Esophagus squamous epithelium (tissue), 5 donors: Measurements from ENCODE around the gene B3GNT3. TPM values are rescaled to one million over a fixed set of nuclear protein-coding genes. Genes with fewer than 3 reads are reported as not detected.
A peak's percentile ranks its signal among the peaks of the same experiment; 100 is the strongest.

Source experiments
- DNase-seq: peaks from one replicate; lab custom pipeline; 2025; lab: John Stamatoyannopoulos, UW
- H3K27ac ChIP-seq, 4 donors: fragments of 200-600 bp; sonication (generic); one replicate each; pipeline ENCODE4 v1.5.1; 2016 to 2019; ENCODE audit warnings: mild to moderate bottlenecking in 1 of 4
- H3K27me3 ChIP-seq, 4 donors: fragments of 200-600 bp; sonication (generic); 1 replicate in 3 of 4; 2 replicates in 1 of 4; pipeline versions ENCODE4 v1.5.1 to v1.6.0; 2017 to 2021; ENCODE audit warnings: antibody characterized with exemption in 1 of 4
- H3K36me3 ChIP-seq, 3 donors: fragments of 200-600 bp; sonication (generic); one replicate each; pipeline ENCODE4 v1.5.1; 2016 to 2019
- H3K4me1 ChIP-seq, 3 donors: fragments of 200-600 bp; sonication (generic); one replicate each; pipeline ENCODE4 v1.5.1; 2017 to 2019
- H3K4me3 ChIP-seq, 4 donors: fragments of 200-600 bp; sonication (generic); 1 replicate in 3 of 4; 2 replicates in 1 of 4; pipeline ENCODE4 v1.5.1; 2016 to 2019; ENCODE audit warnings: mild to moderate bottlenecking in 2 of 4, moderate library complexity in 1 of 4
- H3K9me3 ChIP-seq, 3 donors: fragments of 200-600 bp; sonication (generic); one replicate each; pipeline ENCODE4 v1.5.1; 2016 to 2019
- CTCF ChIP-seq, 6 experiments: fragments of 450-650 bp in 4 of 6; fragments of 200-600 bp in 2 of 6; sonication (generic) in 2 of 6; IDR thresholded peaks; one replicate each; pipeline ENCODE4 v1.5.1; 2016 to 2019; ENCODE audit warnings: antibody characterized with exemption in 6 of 6, mild to moderate bottlenecking in 4 of 6, moderate library complexity in 4 of 6
- POLR2A ChIP-seq, 4 donors: fragments of 450-650 bp; IDR thresholded peaks; one replicate each; pipeline ENCODE4 v1.6.1; 2017; ENCODE audit warnings: antibody characterized with exemption in 4 of 4, mild to moderate bottlenecking in 4 of 4, moderate library complexity in 3 of 4
- WGBS, 2 donors: methylation state at CpG; one replicate each; pipeline ENCODE4 v1.1.5; 2018; 5-methylcytosine and 5-hydroxymethylcytosine counted together
- intact Hi-C: fragments of 100-400 bp; cut with DNase I; formaldehyde crosslinking; loops from one replicate; pipeline ENCODE4 v1.15.0; 2022
- total RNA-seq, 4 donors: library from RNA; depleted of rRNA; stranded (reverse); fragments of >200 nt; gene quantifications; one replicate each; pipeline ENCODE4 v1.1.0, GENCODE V29; 2016
- donor health status: DM: yes; HTN: yes; CAD: no.

Gene B3GNT3
- total RNA-seq, 4 donors from 2014 or later = 11.6 to 23.5 (median 21.2) TPM

DNA sequence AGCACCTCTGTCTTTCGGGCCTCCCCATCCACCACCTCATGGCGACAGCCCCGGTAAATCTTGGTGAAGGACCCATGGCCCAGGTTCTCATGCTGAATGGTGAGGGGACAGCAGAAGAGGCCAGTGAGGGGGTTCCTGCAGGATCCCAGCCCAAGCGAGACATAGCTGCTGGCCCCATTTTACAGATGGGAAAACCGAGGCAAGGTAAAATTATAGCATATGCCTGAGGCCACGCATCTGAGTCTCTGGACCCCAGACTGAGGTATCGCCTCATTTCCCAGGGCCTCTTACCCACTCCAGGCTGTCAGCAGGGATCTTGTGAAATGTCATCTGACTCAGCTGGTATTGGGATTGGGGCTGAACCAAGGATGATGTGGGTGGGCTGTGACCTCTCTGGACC is 43.0 kb downstream of the B3GNT3 start:
- Histone ChIP-seq H3K9me3 (no peaks in the 10 kb centered on the region), H3K27me3 (peaks cover 0 to 35% (median 0%) of the 10 kb centered on the region in 4 donors), H3K4me3 (no peak overlapping the region), H3K36me3 (peaks cover 0 to 32% (median 0%) of the 10 kb centered on the region in 3 donors), H3K4me1 (peaks cover 10 to 18% (median 10%) of the 10 kb centered on the region in 3 donors), H3K27ac (no peak overlapping the region)
- WGBS, 2 donors = 92 to 95% methylated on average over 6 to 7 of the region's 7 CpGs
- no peak for TF ChIP-seq CTCF (IDR thresholded peaks at IDR 0.05)
- TF ChIP-seq POLR2A (IDR thresholded peaks at IDR 0.05) = no peak
- no peak for DNase-seq
- intact Hi-C loops = no loop called here

DNA sequence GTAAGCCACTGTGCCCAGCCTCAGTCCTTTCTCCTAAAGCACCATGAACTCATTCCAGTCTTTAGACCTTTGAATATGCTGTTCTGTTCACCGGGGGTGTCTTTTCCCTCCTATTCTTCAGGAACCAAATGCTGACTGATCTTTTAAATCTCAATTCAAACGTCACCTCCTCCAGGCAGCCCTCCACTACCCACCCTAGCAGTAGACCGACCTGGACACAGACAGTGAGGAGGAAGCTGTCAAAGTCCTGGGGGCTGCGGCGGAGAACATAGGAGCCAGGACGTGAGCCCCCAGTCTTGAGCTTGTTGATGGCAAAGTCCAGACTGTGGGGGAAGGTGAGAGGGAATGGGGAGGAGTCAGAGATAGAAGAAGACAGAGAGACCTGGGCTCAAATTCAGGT is 45.1 kb downstream of the B3GNT3 start:
- Histone ChIP-seq H3K27me3 (peaks cover 0 to 48% (median 0%) of the 10 kb centered on the region in 4 donors), H3K27ac (no peak overlapping the region), H3K36me3 (peaks cover 0 to 31% (median 0%) of the 10 kb centered on the region in 3 donors), H3K4me1 (peaks cover 10 to 33% (median 10%) of the 10 kb centered on the region in 3 donors), H3K4me3 (no peak overlapping the region), H3K9me3 (no peaks in the 10 kb centered on the region)
- no peak for DNase-seq
- 53 to 79% methylated on average over 3 to 6 of the region's 6 CpGs for WGBS, 2 donors
- TF ChIP-seq POLR2A (IDR thresholded peaks at IDR 0.05) (no peak), CTCF (IDR thresholded peaks at IDR 0.05) (no peak)
- intact Hi-C loops = no loop called here

DNA sequence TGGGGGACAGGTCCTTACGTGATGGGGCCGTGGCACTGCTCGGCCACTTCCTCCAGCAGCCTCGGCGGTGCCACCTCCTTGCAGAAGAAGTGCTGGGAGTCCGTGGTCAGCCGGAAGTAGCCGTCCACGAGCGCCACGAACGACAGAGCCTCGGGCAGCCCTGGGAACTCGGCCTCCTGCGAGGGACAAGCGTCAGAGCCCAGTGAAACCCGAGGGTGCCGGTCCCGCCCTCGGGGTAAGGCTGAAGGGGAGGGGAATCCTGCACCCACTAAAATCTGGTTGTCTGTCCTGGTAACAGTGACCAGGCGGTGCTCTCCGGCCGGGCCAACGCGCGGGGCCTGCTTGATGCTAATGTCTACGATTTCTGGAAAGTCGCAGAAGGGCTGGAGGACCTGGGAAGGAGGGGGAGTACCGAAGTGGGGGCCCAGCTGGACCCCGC is 46.5 kb downstream of the B3GNT3 start:
- intact Hi-C loops = no loop called here
- Histone ChIP-seq H3K36me3 (peaks cover 0 to 23% (median 0%) of the 10 kb centered on the region in 3 donors), H3K4me3 (peak overlapping the region in 3 of 4 donors; percentile 25 to 63 (median 42)), H3K27ac (peak overlapping the region in 1 of 4 donors; percentile 39), H3K27me3 (peaks cover 0 to 56% (median 0%) of the 10 kb centered on the region in 4 donors), H3K4me1 (peaks cover 10 to 41% (median 10%) of the 10 kb centered on the region in 3 donors), H3K9me3 (no peaks in the 10 kb centered on the region)
- TF ChIP-seq CTCF (IDR thresholded peaks at IDR 0.05) = no peak
- no peak for TF ChIP-seq POLR2A (IDR thresholded peaks at IDR 0.05)
- WGBS, 2 donors = 17 to 38% methylated on average over 4 to 10 of the region's 30 CpGs
- no peak for DNase-seq

DNA sequence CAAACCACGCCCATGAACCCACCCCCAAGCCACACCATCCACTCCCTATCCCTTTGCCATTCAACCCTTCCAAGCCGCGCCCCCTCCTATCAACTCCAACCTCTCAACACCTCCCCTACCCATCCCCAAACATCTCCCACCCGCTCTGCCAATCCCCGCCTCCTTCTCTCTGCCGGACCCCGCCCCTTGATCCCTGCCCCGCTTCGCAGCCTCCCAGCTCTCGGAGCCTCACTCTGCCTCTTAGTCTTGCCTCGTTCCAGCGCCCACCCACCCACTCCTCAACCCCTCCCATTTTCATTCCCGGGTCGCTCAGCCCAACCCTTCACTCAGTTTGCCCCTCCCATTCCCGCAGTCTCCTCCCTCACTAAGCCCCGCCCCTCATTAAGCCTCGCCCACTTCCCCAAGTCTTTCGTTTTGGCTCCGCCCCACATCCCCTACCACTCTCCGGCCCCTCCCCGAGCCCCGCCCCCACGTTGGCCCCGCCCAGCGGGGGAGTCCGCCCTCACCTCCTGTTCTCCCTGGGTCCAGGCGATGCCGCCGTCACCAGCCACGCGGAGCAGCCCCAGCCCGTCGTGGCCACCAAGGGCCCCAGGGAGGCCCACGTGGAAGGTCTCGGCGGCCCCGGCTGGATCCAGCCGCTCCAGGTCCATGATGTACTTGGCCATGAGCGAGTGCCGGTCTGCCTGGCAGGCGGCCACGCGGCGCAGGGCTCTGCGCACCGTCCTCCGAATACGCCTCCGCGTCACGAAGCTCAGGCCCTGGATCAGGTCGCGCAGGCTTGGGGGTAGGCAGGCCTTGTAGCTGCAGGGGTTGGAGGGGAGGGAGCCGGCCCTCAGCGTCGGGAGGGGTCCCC is 47.1 kb downstream of the B3GNT3 start:
- H3K27me3 ChIP-seq = peaks cover 0 to 62% (median 0%) of the 10 kb centered on the region in 4 donors
- no peak for TF ChIP-seq POLR2A (IDR thresholded peaks at IDR 0.05)
- TF ChIP-seq CTCF (IDR thresholded peaks at IDR 0.05) = no peak
- intact Hi-C loops = no loop called here
- H3K27ac ChIP-seq = peak overlapping the region in 3 of 4 donors; percentile 1 to 49 (median 39)
- H3K4me1 ChIP-seq = peaks cover 10 to 48% (median 10%) of the 10 kb centered on the region in 3 donors
- no peak for DNase-seq
- peak overlapping the region; percentile 4 to 63 (median 34) for H3K4me3 ChIP-seq
- peaks cover 0 to 23% (median 0%) of the 10 kb centered on the region in 3 donors for H3K36me3 ChIP-seq
- WGBS, 2 donors = 20 to 34% methylated on average over 18 to 37 of the region's 56 CpGs
- H3K9me3 ChIP-seq = no peaks in the 10 kb centered on the region
